GM20000 (cell line): Measurements from ENCODE around the gene FYCO1.

Source experiments
- DNase-seq: peaks from one replicate; pipeline ENCODE4 v3.0.0; 2012; ENCODE audit warnings: low spot score
- TF ChIP-seq, protein P1 (sequence below): IDR thresholded peaks from 2 replicates; pipeline ENCODE4 v1.5.1; 2012; ENCODE audit warnings: mild to moderate bottlenecking, control low read depth; ENCODE audit errors: extremely low read depth, missing control alignments

The FYCO1 gene

DNA sequence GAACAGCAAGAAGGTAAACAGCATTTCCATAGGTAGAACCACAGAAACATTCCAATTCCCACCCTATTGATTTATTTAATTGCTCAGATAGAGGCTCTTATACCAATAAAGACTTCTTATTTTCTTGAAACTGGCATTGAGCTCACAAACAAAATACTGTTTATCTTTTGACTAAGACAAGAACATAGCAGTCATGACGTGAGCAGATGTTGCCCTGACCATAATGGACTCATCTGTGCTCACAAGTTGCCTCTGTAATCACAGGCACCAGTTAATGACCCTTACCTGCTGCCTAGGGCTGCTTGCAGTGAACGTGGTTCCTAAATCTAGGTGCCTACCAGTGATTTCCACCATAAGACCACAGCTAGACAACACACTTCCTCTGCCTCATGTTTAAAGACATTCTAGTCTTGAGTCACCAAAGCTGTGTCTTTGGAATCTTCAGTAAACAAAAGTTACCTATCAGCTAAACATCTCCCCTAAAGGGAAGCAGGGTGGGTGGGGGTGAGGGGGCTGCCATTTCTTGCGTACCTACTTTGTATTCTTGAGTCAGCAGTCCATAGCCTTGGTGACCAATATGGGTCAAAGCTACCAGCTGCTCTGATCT lies 2.1 kb downstream of the FYCO1 start:
- TF ChIP-seq, protein P1, sequence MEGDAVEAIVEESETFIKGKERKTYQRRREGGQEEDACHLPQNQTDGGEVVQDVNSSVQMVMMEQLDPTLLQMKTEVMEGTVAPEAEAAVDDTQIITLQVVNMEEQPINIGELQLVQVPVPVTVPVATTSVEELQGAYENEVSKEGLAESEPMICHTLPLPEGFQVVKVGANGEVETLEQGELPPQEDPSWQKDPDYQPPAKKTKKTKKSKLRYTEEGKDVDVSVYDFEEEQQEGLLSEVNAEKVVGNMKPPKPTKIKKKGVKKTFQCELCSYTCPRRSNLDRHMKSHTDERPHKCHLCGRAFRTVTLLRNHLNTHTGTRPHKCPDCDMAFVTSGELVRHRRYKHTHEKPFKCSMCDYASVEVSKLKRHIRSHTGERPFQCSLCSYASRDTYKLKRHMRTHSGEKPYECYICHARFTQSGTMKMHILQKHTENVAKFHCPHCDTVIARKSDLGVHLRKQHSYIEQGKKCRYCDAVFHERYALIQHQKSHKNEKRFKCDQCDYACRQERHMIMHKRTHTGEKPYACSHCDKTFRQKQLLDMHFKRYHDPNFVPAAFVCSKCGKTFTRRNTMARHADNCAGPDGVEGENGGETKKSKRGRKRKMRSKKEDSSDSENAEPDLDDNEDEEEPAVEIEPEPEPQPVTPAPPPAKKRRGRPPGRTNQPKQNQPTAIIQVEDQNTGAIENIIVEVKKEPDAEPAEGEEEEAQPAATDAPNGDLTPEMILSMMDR, result no peak
- DNase-seq, result no peak

DNA sequence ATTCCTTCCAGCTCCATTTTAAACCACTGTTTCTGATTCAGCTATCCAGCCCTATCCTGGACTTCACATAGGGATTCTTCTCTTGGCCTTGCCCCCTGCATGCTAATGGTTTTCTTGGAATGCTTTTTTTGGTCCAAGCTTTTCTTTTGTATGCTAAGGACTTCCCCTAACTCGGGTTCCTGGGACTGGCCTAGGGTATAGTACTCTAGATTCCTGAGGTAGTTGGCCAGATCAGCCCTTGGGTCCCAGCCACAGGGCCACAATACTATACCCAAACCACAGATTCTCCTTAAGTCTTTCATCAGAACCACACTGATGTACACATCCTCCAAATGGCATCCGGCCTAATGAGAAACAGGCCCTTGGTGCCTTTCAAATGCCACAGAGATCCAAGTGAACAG lies 2.8 kb downstream of the FYCO1 start:
- TF ChIP-seq, protein P1, result no peak

DNA sequence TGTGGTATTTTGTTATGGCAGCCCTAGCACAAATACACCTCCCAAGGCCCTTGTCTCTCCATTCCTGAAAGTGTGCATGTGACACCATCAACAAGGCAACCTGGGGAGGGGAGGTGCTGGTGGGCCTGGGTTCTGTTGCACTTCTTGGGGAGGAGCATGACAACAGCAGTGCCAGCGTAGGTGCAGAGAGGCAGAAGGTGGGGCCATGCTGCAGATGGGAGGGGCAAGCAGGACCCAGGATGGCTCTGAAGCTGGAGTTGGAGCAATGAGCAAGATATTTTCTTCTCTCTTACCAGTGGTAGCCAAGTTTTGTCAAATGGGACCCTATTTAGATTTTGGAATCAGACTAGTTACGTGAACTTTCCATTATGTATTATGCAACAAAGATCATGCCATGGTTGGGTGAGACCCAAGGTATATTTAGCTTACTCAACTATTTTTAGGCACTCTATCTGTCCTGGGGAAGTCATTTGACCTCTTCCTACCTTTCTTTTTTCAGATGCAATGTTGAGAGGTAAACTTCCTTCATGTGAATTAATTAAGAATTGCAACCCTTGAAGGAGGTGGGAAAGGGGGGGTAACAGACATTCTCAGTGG lies 3.4 kb downstream of the FYCO1 start:
- TF ChIP-seq, protein P1, result no peak
- no peak for DNase-seq

More for the DNA sequence above, 2.8 kb downstream of the FYCO1 start:
- no peak for DNase-seq

DNA sequence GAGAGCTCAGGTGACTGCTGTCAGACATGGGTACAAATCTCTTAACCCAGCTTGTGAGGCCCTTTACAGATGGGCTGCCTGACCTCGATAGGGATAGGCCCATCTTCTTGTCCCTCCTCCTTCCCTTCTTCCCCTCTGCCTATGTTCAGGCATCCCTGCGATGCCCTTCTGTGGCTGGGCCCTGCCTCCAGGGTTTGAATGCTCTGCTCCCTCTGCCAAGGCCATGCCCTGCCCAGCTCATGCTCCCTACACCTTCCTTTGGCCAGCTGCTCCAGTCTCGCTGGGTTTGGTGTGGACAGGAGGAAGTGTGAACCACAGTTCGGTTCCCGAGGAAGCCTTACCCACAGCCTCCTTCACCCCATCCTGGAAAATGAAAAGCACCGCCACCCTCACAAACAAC lies 4.3 kb downstream of the FYCO1 start:
- TF ChIP-seq, protein P1, result no peak
- no peak for DNase-seq

DNA sequence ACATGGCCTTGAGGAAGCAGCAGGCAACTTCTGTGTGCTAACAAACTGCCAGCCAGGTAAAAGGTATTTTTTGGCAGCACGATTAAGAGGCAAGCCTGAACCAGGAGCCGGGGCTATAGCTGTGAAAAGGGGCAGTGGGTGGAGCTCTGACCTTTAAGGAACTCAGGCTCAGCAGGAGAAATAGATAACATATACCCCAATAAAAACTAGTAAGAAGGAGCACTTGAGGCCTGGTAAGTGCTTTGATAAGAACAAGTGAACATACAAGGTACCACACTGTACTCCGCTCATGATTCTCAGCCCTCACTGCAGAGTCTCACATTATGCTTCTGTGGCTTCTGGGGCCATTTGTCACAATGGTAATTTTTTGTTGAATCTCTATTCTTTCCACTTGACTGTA lies 5.4 kb downstream of the FYCO1 start:
- no peak for DNase-seq
- TF ChIP-seq, protein P1, result no peak

DNA sequence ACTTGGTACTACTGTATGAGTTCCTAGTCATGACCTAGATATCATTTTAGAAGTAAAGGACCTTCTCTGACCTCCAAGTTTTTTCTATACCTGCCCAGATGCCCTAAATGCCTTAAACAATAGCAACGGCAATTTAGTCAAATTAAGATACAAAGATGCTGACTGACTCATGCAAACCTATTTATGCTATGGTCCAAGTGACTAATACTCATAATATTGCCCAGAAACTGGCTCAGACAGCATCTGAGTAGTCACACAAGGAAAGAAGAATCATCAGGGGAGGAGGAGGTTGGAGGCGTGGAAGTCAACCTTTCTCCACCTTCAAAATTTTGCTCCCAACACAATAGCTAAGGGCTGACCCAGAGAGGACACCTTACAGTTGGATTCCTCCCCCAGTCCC lies 6.8 kb downstream of the FYCO1 start:
- DNase-seq, result no peak
- TF ChIP-seq, protein P1, result no peak

DNA sequence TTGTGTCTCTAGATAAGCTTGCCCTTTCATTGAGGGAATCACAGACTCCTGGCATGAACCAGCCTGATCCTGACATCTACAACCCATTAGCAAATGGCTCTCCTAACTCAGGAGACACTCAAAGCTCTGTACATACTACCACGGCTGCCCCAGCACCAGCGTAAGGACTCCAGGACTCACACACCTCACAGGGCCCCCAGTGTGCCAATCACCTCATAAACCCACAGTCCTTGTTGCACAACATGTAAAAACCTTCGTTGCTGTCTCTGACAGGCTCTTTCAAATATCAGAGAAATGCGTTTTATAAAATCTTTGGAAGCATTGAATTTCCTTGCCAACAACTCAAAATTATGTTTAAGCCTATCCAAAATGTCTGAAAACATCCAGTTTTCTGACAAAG lies 7.3 kb downstream of the FYCO1 start:
- no peak for DNase-seq
- TF ChIP-seq, protein P1, result no peak
